Transverse colon (tissue), 4 donors: ENCODE data around the gene SPANXN2. TPM values are rescaled to one million over a fixed set of nuclear protein-coding genes. Genes with fewer than 3 reads are reported as not detected.

Source experiments
- DNase-seq: peaks from one replicate; pipeline ENCODE4 v3.0.0-alpha.2; 2019
- H3K27ac ChIP-seq, 4 donors: fragments of 200-600 bp; sonication (generic); 2 replicates each; pipeline ENCODE4 v1.5.1; 2016 to 2018; ENCODE audit warnings: inconsistent platforms in 4 of 4
- H3K27me3 ChIP-seq: fragments of 200-600 bp; sonication (generic); 2 replicates; pipeline ENCODE4 v1.5.1; 2017; ENCODE audit warnings: inconsistent platforms
- H3K36me3 ChIP-seq, 4 donors: fragments of 200-600 bp; sonication (generic); 2 replicates each; pipeline ENCODE4 v1.5.1; 2017 to 2019; ENCODE audit warnings: inconsistent platforms in 4 of 4
- H3K4me1 ChIP-seq, 4 donors: fragments of 200-600 bp; sonication (generic); 2 replicates each; pipeline ENCODE4 v1.5.1; 2017 to 2020; ENCODE audit warnings: inconsistent platforms in 4 of 4
- H3K4me3 ChIP-seq, 4 donors: fragments of 200-600 bp; sonication (generic); 1 replicate in 1 of 4; 2 replicates in 3 of 4; pipeline versions ENCODE4 v1.5.1 to v1.6.1; 2017 to 2019; ENCODE audit warnings: inconsistent platforms in 4 of 4
- H3K9me3 ChIP-seq, 2 donors: fragments of 200-600 bp; sonication (generic); 2 replicates each; pipeline ENCODE4 v1.5.1; 2017 to 2019; ENCODE audit warnings: inconsistent platforms in 2 of 2
- EP300 ChIP-seq: sonication (generic); formaldehyde crosslinking; IDR thresholded peaks from one replicate; pipeline ENCODE4 v1.6.1; 2017; ENCODE audit warnings: antibody characterized with exemption, low read depth
- POLR2A ChIP-seq: fragments of 450-650 bp; IDR thresholded peaks from one replicate; pipeline ENCODE4 v1.6.1; 2016; ENCODE audit warnings: antibody characterized with exemption, mild to moderate bottlenecking, moderate library complexity
- POLR2AphosphoS5 ChIP-seq, 3 donors: sonication (generic); formaldehyde crosslinking; IDR thresholded peaks; one replicate each; pipeline ENCODE4 v1.6.1; 2016; ENCODE audit warnings: antibody characterized with exemption in 3 of 3
- WGBS, 2 donors: methylation state at CpG; one replicate each; pipeline ENCODE4 v1.1.5; 2018; ENCODE audit warnings: low coverage in 1 of 2; 5-methylcytosine and 5-hydroxymethylcytosine counted together
- in situ Hi-C, 4 donors: fragments of 200-750 bp; cut with MboI; loops; one replicate each; pipeline versions ENCODE4 v1.15.0 to v1.15.1; 2017; ENCODE audit warnings: low sequenced_read_pairs in 3 of 4, low pct_ligation_motif_present in 1 of 4, low pct_unique_long_range_greater_than_20kb in 1 of 4
- intact Hi-C: fragments of 100-400 bp; cut with DNase I; formaldehyde crosslinking; loops from one replicate; pipeline ENCODE4 v1.15.1; 2023; ENCODE audit warnings: low total_unique reads
- total RNA-seq, 4 donors: library from RNA; depleted of rRNA; stranded (reverse); fragments of >200 nt; gene quantifications; one replicate each; pipeline ENCODE4 v1.1.0, GENCODE V29; 2016
- TF ChIP-seq, protein P1 (sequence below), 5 experiments: fragments of 200-600 bp in 3 of 5; fragments of 450-650 bp in 2 of 5; sonication (generic) in 3 of 5; IDR thresholded peaks; 1 replicate in 2 of 5; 2 replicates in 3 of 5; pipeline ENCODE4 v1.5.1; 2016 to 2017; ENCODE audit warnings: antibody characterized with exemption in 5 of 5, inconsistent platforms in 3 of 5, mild to moderate bottlenecking in 2 of 5, moderate library complexity in 1 of 5

The SPANXN2 gene
- total RNA-seq, 4 donors from 2014 or later = not detected

DNA sequence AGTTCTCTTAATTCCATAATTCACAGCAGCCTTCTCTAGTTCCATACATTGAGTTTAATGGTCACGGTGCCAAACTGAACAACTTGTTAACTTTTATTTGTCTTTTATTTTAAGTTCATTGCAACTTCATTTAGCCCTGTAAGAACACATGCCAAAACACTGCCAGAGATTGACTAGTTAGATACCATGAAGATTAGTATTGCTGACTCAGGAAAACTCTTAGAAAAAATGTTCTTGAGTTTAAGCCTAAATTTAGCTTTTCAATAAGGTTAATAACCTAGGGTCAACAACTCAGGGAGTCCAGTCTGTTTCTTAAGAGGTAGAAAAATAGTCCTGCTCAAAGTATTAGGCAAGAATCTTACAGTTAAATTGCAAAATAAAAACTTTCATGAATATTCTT, 25.7 kb downstream of the SPANXN2 start:
- no peak for DNase-seq
- Histone ChIP-seq H3K27ac (no peak overlapping the region), H3K9me3 (no peaks in the 10 kb centered on the region), H3K36me3 (no peaks in the 10 kb centered on the region), H3K4me1 (no peaks in the 10 kb centered on the region), H3K4me3 (no peak overlapping the region), H3K27me3 (no peaks in the 10 kb centered on the region)
- intact Hi-C loops = no loop called here
- TF ChIP-seq EP300 (no peak), POLR2AphosphoS5 (IDR thresholded peaks at IDR 0.05) (no peak), POLR2A (no peak)
- TF ChIP-seq, protein P1, sequence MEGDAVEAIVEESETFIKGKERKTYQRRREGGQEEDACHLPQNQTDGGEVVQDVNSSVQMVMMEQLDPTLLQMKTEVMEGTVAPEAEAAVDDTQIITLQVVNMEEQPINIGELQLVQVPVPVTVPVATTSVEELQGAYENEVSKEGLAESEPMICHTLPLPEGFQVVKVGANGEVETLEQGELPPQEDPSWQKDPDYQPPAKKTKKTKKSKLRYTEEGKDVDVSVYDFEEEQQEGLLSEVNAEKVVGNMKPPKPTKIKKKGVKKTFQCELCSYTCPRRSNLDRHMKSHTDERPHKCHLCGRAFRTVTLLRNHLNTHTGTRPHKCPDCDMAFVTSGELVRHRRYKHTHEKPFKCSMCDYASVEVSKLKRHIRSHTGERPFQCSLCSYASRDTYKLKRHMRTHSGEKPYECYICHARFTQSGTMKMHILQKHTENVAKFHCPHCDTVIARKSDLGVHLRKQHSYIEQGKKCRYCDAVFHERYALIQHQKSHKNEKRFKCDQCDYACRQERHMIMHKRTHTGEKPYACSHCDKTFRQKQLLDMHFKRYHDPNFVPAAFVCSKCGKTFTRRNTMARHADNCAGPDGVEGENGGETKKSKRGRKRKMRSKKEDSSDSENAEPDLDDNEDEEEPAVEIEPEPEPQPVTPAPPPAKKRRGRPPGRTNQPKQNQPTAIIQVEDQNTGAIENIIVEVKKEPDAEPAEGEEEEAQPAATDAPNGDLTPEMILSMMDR (IDR thresholded peaks at IDR 0.05) = no peak
- 73 to 80% methylated on average over 1 of the region's 1 CpG for WGBS, 2 donors
- in situ Hi-C loops = no loop called here

- Histone ChIP-seq H3K9me3 (no peaks in the 10 kb centered on the region), H3K27ac (no peak overlapping the region), H3K4me3 (no peak overlapping the region), H3K27me3 (no peaks in the 10 kb centered on the region), H3K36me3 (no peaks in the 10 kb centered on the region), H3K4me1 (no peaks in the 10 kb centered on the region)
- 65% methylated on average over 3 of the region's 3 CpGs; no CpG with 5 or more reads in 1 of the 2 donors for WGBS, 2 donors
- TF ChIP-seq EP300 = no peak
- TF ChIP-seq, protein P1 (IDR thresholded peaks at IDR 0.05) = no peak
- in situ Hi-C loops (no loop called here), intact Hi-C loops (no loop called here)
- no peak for DNase-seq
Observed at GRCh38 chrX:143683486-143683885, 37.1 kb downstream of the SPANXN2 start.

DNA sequence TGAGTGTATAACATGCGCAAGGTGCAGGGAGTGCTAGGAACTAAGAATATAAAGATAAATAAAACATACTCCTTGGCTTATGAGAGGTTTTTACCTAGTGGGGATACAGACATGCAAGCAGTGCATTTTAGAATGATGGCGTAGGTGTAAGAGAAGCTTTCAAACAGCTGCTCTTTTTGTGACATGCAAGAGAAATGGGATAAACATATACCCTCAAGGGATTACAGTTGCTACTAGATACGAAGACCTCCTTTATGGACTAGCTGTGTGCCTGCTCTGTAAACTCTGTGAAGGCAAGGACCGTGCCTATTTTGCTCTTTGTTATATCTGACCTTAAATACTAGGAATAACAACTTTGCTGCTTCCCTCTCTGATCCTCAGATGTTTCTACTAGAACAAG, 45.6 kb downstream of the SPANXN2 start:
- DNase-seq = no peak
- Histone ChIP-seq H3K27ac (no peak overlapping the region), H3K4me3 (no peak overlapping the region), H3K36me3 (no peaks in the 10 kb centered on the region), H3K27me3 (no peaks in the 10 kb centered on the region), H3K9me3 (no peaks in the 10 kb centered on the region), H3K4me1 (no peaks in the 10 kb centered on the region)
- TF ChIP-seq EP300 (no peak), POLR2A (no peak), POLR2AphosphoS5 (IDR thresholded peaks at IDR 0.05) (no peak)
- TF ChIP-seq, protein P1 (IDR thresholded peaks at IDR 0.05) = no peak
- intact Hi-C loops = no loop called here
- 69 to 89% methylated on average over 1 to 4 of the region's 4 CpGs for WGBS, 2 donors
- in situ Hi-C loops = no loop called here

DNA sequence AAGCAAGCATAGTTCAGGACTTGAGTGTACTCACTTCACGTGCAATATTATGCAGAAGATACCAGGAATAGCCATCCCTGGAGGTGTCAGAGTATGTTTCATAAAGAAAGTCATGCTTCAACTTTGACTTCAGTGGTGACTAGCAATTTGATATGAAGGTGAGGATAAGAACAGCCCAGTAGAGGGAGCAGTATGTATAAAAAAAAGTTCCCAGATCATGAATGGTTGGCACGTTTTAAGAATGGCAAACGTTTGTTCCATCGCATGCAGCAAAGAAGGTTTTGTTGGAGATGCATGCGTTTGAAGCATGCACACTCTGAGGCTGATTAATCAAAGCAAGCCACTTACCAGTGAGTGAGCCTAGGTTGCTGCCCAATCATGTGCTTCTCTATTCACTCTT, 51.2 kb downstream of the SPANXN2 start:
- intact Hi-C loops (no loop called here), in situ Hi-C loops (no loop called here)
- Histone ChIP-seq H3K36me3 (no peaks in the 10 kb centered on the region), H3K4me3 (no peak overlapping the region), H3K9me3 (no peaks in the 10 kb centered on the region), H3K4me1 (no peaks in the 10 kb centered on the region), H3K27me3 (no peaks in the 10 kb centered on the region), H3K27ac (no peak overlapping the region)
- no peak for DNase-seq
- TF ChIP-seq POLR2A (no peak), POLR2AphosphoS5 (IDR thresholded peaks at IDR 0.05) (no peak), EP300 (no peak)
- TF ChIP-seq, protein P1 (IDR thresholded peaks at IDR 0.05) = no peak
- WGBS, 2 donors = 0 to 9% methylated on average over 2 to 5 of the region's 5 CpGs
